Measurements from ENCODE around the gene FTO.

The FTO gene

DNA sequence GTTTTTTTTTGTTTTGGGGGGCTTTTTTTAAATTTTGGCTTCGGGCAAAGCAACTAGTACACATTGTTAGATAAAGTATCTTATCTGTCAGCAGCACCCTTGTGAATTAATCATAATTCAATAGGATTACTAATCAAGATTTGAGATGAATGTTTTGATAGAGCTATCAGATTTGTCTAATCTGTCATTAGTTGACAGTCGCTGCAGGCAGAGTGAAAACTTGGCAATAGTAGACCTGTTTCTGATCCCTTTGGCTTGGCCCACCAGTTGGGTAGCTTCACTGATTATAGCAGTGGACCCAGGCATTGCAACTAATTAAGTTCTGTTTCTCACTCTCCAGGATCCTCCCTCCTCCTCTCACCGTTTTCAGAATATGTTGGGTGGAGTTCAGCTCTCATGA, 324.0 kb downstream of the FTO start:
- no peak for DNase-seq (ENCODE audit: low spot score in 2 of 2)
- H3K27ac Mint-ChIP-seq (ENCODE audit: low read depth): no peak overlapping the region
- H3K9me3 Mint-ChIP-seq: no peaks in the 10 kb centered on the region
- no peaks in the 10 kb centered on the region for H3K4me1 Mint-ChIP-seq
- H3K36me3 Mint-ChIP-seq (ENCODE audit: insufficient read depth): no peaks in the 10 kb centered on the region
- no peak overlapping the region for H3K4me3 Mint-ChIP-seq
- H3K27me3 Mint-ChIP-seq: no peaks in the 10 kb centered on the region
- no peak for ATAC-seq (replicated peaks; ENCODE audit: extremely low read depth, poor library complexity, severe bottlenecking)

DNA sequence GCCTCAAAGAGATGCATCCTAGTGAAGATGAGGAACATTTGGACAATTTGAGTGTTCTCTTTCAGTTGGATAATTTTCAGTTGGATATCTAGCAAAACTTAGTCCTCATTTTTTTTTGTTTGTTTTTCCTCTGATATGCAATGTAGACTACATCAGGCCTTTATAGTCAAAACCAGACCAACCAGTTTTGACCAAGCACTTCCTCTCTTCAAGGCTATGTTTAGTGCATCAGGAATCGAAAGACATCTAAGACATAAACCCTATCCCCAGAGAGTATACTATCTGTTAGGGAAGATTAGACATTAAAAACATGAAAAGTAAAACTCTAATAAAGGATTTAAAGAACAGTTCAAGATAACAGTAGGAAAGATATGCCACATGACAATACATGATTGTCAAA, 326.5 kb downstream of the FTO start:
- Mint-ChIP-seq H3K36me3 (ENCODE audit: insufficient read depth) (no peaks in the 10 kb centered on the region), H3K4me3 (no peak overlapping the region), H3K4me1 (no peaks in the 10 kb centered on the region), H3K27ac (ENCODE audit: low read depth) (no peak overlapping the region), H3K27me3 (no peaks in the 10 kb centered on the region), H3K9me3 (no peaks in the 10 kb centered on the region)
- ATAC-seq (replicated peaks; ENCODE audit: extremely low read depth, poor library complexity, severe bottlenecking) (no peak), DNase-seq (ENCODE audit: low spot score in 2 of 2) (no peak)

DNA sequence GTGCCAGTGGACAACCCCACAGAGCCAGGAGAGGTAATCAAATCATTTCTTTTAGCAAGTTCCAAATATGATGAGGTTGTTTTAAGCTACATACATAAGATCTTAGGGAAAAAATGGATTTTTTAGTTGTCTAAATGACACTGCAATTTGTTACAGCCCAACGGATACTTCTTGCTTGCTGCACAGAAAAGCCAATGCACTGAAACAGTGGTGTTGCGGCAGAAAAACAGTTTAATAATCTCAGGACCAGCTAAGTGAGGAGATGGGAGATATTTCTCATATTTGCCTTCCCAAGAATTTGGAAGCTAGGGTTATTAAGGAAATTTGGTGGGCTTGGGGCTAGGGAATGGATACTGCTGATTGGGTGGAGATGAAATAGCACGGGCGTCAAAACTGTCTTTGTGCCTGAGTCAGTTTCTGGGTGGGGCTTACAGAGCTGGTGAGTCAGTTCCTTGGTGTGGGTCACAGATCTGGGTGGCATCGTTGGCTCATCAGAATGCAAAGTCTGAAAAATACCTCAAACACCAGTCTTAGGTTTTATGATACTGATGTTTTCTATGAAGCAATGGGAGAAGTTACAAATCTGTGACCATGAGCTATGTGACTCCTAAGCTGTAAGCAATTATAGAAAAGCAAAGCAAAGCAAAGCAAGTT, 327.3 kb downstream of the FTO start:
- no peak for ATAC-seq (replicated peaks; ENCODE audit: extremely low read depth, poor library complexity, severe bottlenecking)

DNA sequence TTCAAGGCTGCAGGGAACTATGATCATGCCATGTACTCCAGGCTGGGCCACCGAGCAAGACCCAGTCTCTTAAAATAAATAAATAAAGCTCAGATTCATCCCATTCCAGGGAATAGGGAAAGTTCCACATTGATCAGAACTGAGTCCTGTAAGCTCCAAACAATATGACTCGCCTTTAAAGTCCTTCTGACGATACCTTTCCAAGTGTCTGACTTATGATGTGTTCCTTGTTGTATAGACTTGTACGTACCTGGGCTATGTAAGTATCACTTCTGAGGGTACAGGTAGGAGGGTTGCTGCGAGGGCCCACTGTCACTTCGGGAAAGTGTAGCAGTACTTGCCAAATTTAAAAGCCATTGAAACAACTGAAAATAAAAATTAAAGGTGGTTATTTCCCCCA, 329.8 kb downstream of the FTO start:
- no peak for ATAC-seq (replicated peaks; ENCODE audit: extremely low read depth, poor library complexity, severe bottlenecking)
- Mint-ChIP-seq H3K4me3 (no peak overlapping the region), H3K27ac (ENCODE audit: low read depth) (no peak overlapping the region), H3K27me3 (no peaks in the 10 kb centered on the region), H3K4me1 (no peaks in the 10 kb centered on the region), H3K9me3 (peaks cover 4% of the 10 kb centered on the region), H3K36me3 (ENCODE audit: insufficient read depth) (no peaks in the 10 kb centered on the region)
- no peak for DNase-seq (ENCODE audit: low spot score in 2 of 2)

More for the DNA sequence above, 327.3 kb downstream of the FTO start:
- Mint-ChIP-seq H3K36me3 (ENCODE audit: insufficient read depth) (no peaks in the 10 kb centered on the region), H3K9me3 (no peaks in the 10 kb centered on the region), H3K4me3 (no peak overlapping the region), H3K27ac (ENCODE audit: low read depth) (no peak overlapping the region), H3K27me3 (no peaks in the 10 kb centered on the region), H3K4me1 (no peaks in the 10 kb centered on the region)
- DNase-seq (ENCODE audit: low spot score in 2 of 2): no peak

DNA sequence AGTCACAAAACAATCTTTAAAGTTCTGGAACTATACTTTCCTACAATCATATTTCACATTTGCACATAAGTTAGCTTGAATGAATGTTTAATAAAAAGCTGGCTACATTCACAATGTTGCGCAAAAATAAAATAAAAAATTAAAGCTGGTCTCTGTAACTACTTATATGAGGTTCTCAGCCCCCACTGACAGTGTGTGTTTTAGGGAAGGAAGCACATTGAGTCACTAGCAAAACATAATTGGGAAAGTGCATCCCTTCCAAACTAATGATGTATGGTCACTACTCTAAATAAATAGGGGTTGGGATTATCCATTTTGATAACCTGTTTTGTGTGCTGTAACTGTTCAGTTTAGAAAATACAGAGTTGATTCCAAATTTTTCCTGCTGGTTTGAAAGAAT, 330.7 kb downstream of the FTO start:
- Mint-ChIP-seq H3K27me3 (no peaks in the 10 kb centered on the region), H3K27ac (ENCODE audit: low read depth) (no peak overlapping the region), H3K36me3 (ENCODE audit: insufficient read depth) (no peaks in the 10 kb centered on the region), H3K4me1 (no peaks in the 10 kb centered on the region), H3K4me3 (no peak overlapping the region), H3K9me3 (peaks cover 5% of the 10 kb centered on the region)
- ATAC-seq (replicated peaks; ENCODE audit: extremely low read depth, poor library complexity, severe bottlenecking): no peak
- DNase-seq (ENCODE audit: low spot score in 2 of 2): no peak

DNA sequence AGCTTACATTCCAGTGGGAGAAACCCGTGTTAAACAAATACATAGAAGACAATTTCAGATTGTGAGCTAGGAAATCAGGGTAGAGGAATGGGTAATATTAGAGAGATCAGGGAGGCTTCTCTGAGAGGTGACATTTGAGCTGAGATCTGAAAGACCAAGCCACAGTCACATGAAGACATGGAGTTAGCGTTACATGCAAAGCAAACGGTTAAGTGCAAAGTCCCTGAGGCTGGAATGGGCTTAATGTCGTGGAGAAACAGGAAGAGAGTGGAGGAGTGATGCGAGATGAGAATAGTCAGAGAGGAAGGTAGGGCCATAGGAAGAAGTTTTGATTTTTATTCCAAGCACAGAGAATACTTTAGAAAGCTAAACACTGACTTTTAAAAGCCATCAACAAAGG, 336.5 kb downstream of the FTO start:
- Mint-ChIP-seq H3K27ac (ENCODE audit: low read depth) (no peak overlapping the region), H3K27me3 (no peaks in the 10 kb centered on the region), H3K4me1 (no peaks in the 10 kb centered on the region), H3K4me3 (no peak overlapping the region), H3K36me3 (ENCODE audit: insufficient read depth) (no peaks in the 10 kb centered on the region), H3K9me3 (peaks cover 5% of the 10 kb centered on the region)
- ATAC-seq (replicated peaks; ENCODE audit: extremely low read depth, poor library complexity, severe bottlenecking): no peak
- no peak for DNase-seq (ENCODE audit: low spot score in 2 of 2)

DNA sequence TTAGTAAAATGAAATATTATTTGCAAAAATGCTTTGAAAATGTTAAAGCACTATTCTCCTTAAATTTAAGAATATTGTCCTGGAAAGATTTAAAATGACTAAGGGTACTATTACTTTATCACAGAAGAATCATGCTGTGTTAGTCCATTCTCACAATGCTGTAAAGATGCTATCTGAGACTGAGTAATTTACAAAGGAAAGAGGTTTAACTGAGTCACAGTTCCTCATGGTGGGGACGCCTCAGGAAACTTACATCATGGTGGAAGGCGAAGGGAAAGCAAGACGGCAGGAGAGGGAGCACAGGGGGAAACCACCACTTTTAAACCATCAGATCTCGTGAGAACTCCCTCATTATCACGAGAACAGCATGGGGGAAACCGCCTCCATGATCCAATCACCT, 337.0 kb downstream of the FTO start:
- Mint-ChIP-seq H3K4me1 (no peaks in the 10 kb centered on the region), H3K4me3 (no peak overlapping the region), H3K36me3 (ENCODE audit: insufficient read depth) (no peaks in the 10 kb centered on the region), H3K9me3 (peaks cover 5% of the 10 kb centered on the region), H3K27me3 (no peaks in the 10 kb centered on the region), H3K27ac (ENCODE audit: low read depth) (no peak overlapping the region)
- DNase-seq (ENCODE audit: low spot score in 2 of 2): no peak
- ATAC-seq (replicated peaks; ENCODE audit: extremely low read depth, poor library complexity, severe bottlenecking): no peak

DNA sequence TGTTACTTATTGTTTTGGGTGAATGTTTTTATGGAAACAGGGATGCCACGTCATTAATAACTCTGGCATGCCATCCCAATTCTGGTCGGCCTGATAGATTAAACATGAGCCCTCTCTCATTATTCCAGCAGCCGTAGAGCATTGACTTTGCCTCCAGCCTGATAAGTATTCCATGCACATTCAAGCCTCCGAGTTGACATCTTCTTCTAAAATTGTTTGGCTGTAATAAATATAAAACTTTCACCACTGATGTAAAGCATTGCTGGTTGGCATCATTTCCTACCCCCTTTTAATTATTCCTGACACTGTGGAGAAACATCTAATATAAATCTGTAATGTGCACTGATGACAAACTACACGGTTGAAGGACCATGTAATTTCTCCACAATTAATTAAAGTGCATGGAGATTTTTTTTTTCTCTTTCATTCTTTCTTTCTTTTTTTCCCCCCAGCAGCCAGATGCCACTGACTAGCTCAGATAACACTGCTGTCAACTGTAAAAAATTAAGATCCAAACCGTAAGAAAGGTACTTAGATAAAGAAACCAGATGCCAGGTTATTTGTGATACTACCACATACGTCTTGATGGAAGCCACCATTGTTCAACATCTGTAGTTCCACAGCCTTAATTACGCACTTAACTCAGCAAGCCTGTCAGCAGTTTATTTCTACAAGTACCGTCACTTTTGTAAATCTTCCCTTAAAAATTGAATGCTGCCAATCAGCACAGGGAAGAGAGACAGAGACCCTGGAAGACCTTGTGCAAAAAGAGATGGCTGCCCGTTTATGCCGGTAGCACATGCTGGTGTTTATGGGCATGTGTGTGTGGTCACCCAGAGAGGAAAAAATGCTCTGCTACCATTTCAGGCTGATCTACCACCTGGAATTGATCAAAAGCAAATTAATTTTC, 344.9 kb downstream of the FTO start:
- no peaks in the 10 kb centered on the region for H3K27me3 Mint-ChIP-seq
- H3K36me3 Mint-ChIP-seq (ENCODE audit: insufficient read depth): no peaks in the 10 kb centered on the region
- DNase-seq (ENCODE audit: low spot score in 2 of 2): no peak
- H3K4me3 Mint-ChIP-seq: no peak overlapping the region
- no peaks in the 10 kb centered on the region for H3K9me3 Mint-ChIP-seq
- no peaks in the 10 kb centered on the region for H3K4me1 Mint-ChIP-seq
- no peak for ATAC-seq (replicated peaks; ENCODE audit: extremely low read depth, poor library complexity, severe bottlenecking)
- peak overlapping the region; percentile 29 for H3K27ac Mint-ChIP-seq (ENCODE audit: low read depth)

DNA sequence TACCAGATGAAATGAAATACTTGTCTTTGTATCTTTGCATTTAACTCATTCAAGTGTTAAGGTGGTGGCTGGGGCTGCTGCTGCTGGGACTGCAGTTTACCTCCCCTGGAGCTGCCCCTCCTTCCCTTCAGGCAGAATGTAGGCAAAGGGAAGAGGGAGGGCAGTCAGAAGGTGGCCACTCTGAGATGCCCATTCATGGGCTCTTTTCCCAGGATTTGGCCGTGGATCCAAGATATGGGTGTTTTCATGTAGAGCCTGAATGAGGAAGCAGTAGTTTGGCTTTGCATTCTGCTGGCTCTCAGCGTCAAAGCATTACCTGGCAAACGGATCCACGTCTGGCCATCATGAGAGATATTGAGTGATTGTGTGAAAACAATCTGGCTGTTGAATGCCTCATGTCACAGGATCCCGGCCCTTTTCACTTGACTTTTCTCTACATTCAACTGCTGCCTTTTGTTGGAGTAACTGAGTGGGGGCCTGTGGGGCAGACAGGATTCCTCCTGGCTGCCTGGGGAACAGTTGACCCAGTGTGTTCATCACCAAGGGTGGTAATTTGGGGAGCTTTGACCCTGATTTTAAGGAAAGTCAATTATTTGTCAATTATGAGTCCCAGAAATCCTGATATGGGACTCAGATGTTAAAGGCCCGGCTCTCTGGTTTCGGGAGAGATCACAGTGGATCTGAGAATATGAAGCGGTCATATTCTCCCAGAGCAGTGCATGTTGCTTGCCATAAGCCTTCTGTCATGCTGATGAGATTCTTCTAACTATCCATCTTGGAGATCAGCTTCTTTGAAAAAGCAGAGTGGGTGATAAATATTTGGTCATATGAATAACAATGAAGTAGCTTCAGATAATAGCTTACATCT, 345.9 kb downstream of the FTO start:
- no peaks in the 10 kb centered on the region for H3K36me3 Mint-ChIP-seq (ENCODE audit: insufficient read depth)
- H3K4me1 Mint-ChIP-seq: no peaks in the 10 kb centered on the region
- H3K9me3 Mint-ChIP-seq: no peaks in the 10 kb centered on the region
- H3K27ac Mint-ChIP-seq (ENCODE audit: low read depth): peak overlapping the region; percentile 29
- no peak overlapping the region for H3K4me3 Mint-ChIP-seq
- DNase-seq (ENCODE audit: low spot score in 2 of 2) (no peak), ATAC-seq (replicated peaks; ENCODE audit: extremely low read depth, poor library complexity, severe bottlenecking) (no peak)
- H3K27me3 Mint-ChIP-seq: no peaks in the 10 kb centered on the region

DNA sequence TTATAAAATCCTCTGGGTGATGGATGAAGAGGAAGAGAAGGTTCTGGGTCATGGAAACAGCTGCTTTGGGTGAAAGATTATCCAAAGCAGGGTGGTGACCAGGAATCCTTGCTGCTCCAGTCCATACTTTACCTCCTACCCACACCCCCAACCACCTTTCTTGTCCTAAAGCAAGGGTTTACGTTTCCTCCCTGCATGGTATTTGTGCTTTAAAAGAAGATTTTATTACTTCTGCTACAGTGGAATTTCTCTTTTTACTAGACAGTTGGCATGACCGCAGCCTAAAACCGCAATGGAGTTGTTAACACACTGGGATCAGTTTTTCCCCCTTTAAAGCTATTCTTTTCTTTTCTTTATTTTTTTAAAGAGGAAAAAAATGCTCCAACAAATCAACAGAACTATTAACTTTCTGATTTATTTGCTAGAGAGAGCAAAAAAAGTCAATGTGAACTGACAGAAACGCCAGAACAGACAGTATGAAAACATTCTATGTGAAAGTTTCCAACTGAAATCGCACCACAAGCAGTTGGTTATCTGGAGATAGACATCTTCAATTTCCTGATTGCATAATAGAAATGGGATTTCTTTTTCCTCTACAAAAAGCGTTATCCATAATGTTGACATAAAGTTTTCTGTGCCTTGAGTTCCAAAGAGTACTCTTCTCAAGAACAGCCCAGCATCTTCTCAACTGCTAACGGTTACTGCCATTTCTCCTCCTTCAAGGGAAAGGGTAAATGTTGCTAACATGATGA, 346.7 kb downstream of the FTO start:
- no peak overlapping the region for H3K4me3 Mint-ChIP-seq
- no peaks in the 10 kb centered on the region for H3K9me3 Mint-ChIP-seq
- no peak for DNase-seq (ENCODE audit: low spot score in 2 of 2)
- no peaks in the 10 kb centered on the region for H3K36me3 Mint-ChIP-seq (ENCODE audit: insufficient read depth)
- ATAC-seq (replicated peaks; ENCODE audit: extremely low read depth, poor library complexity, severe bottlenecking): no peak
- H3K27ac Mint-ChIP-seq (ENCODE audit: low read depth): no peak overlapping the region
- H3K4me1 Mint-ChIP-seq: no peaks in the 10 kb centered on the region
- H3K27me3 Mint-ChIP-seq: no peaks in the 10 kb centered on the region

DNA sequence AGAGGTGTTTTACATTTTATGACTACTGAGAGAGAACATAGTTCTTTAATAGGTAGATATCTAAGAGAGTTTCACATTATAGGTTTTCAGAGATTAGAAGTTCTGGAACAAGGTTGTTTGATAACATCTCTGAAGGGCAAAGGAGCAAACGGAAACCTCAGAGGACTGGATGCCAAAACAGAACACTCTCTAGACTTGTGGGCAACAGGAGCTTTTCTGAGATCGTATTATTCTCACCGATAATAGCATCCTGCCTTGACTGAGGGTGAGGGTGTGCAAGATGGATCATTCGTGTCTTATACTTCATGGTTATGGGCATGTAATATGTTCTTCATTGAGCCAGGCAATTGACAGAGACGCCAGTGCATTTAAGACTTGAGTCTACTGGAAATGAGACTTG, 347.9 kb downstream of the FTO start:
- H3K36me3 Mint-ChIP-seq (ENCODE audit: insufficient read depth): peaks cover 2% of the 10 kb centered on the region
- H3K27ac Mint-ChIP-seq (ENCODE audit: low read depth): no peak overlapping the region
- no peaks in the 10 kb centered on the region for H3K9me3 Mint-ChIP-seq
- DNase-seq (ENCODE audit: low spot score in 2 of 2): no peak
- no peak for ATAC-seq (replicated peaks; ENCODE audit: extremely low read depth, poor library complexity, severe bottlenecking)
- H3K4me3 Mint-ChIP-seq: no peak overlapping the region
- no peaks in the 10 kb centered on the region for H3K4me1 Mint-ChIP-seq
- no peaks in the 10 kb centered on the region for H3K27me3 Mint-ChIP-seq

DNA sequence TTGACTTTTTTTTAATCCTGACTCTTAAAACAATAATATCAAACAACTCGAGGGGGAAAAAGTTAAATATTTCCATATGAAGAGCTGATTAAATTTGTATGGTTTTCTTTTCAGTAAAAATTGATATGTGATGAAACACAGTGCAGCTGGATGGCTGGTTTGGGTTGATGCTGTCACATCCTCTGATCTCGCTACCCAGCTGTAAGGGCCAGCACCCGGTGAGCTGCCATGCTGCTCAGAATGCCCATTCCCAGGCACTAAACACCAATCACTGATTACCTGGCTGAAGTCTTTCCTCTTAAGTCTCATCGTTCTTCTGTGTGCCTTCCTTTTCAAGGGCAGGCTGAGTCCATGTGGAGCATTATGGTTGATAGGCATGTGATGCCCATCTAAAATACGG, 348.3 kb downstream of the FTO start:
- Mint-ChIP-seq H3K27ac (ENCODE audit: low read depth) (no peak overlapping the region), H3K27me3 (no peaks in the 10 kb centered on the region), H3K4me3 (no peak overlapping the region), H3K36me3 (ENCODE audit: insufficient read depth) (peaks cover 2% of the 10 kb centered on the region), H3K4me1 (no peaks in the 10 kb centered on the region), H3K9me3 (no peaks in the 10 kb centered on the region)
- no peak for DNase-seq (ENCODE audit: low spot score in 2 of 2)
- no peak for ATAC-seq (replicated peaks; ENCODE audit: extremely low read depth, poor library complexity, severe bottlenecking)

Data from central memory CD8-positive, alpha-beta T cell (primary cell).